K562 (cell line): ENCODE results near the gene RPF1.
"Not testable (repeated sequence)": the region's sequence is repeated elsewhere in the genome, so short reads cannot be mapped to it uniquely, and the experiment has no call there.

ENCODE experiments used
- CEBPB ChIP-seq: fragments of 450-650 bp; IDR thresholded peaks from 2 replicates; pipeline ENCODE4 v1.6.1; 2016; ENCODE audit warnings: missing genetic modification characterization, missing compliant biosample characterization
- CHD2 ChIP-seq: IDR thresholded peaks from 2 replicates; pipeline ENCODE4 v1.6.1; 2011; ENCODE audit warnings: low read depth, low read length
- GATA2 ChIP-seq: sonication (generic); formaldehyde crosslinking; IDR thresholded peaks from 2 replicates; pipeline ENCODE4 v1.4.0; 2020; ENCODE audit warnings: mild to moderate bottlenecking, missing genetic modification reagents
- GTF2F1 ChIP-seq: IDR thresholded peaks from 2 replicates; pipeline ENCODE4 v1.6.1; 2011; ENCODE audit warnings: low read depth, low read length, improper control_type of control experiment
- KLF10 ChIP-seq: fragments of 250-450 bp; sonication (Bioruptor Pico); IDR thresholded peaks from 2 replicates; pipeline ENCODE4 v1.6.1; 2021; ENCODE audit warnings: matching md5 sums
- POLR2A ChIP-seq: fragments of 450-650 bp; conservative IDR thresholded peaks from 2 replicates; pipeline ENCODE4 v1.6.1; 2016
- POLR2AphosphoS5 ChIP-seq: IDR thresholded peaks from 2 replicates; pipeline ENCODE4 v1.6.1; 2011; ENCODE audit warnings: mild to moderate bottlenecking, low read depth, low read length, moderate library complexity; ENCODE audit not compliant: control insufficient read depth, insufficient read depth
- ZNF184 ChIP-seq: sonication (generic); formaldehyde crosslinking; IDR thresholded peaks from 2 replicates; pipeline ENCODE4 v1.5.0; 2020; ENCODE audit warnings: missing genetic modification reagents
- TF ChIP-seq, protein P1 (sequence below), 3 experiments: IDR thresholded peaks in 2 of 3; conservative IDR thresholded peaks in 1 of 3; 2 replicates each; pipeline ENCODE4 v1.5.1; 2011 to 2012; ENCODE audit warnings: low read length in 3 of 3, mild to moderate bottlenecking in 3 of 3, control low read depth in 2 of 3, improper control_type of control experiment in 1 of 3, inconsistent platforms in 1 of 3, low read depth in 1 of 3, mixed read lengths in 1 of 3, moderate library complexity in 1 of 3; ENCODE audit not compliant: insufficient read depth in 2 of 3

DNA sequence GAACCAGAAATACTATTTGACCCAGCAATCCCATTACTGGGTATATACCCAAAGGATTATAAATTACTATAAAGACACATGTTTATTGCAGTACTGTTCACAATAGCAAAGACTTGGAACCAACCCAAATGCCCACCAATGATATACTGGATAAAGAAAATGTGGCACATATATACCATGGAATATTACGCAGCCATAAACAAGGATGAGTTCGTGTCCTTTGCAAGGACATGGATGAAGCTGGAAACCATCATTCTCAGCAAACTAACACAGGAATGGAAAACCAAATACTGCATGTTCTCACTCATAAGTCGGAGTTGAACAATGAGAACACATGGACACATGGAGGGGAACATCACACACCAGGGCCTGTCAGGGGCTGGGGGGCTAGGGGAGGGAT lies 30.4 kb upstream of the RPF1 start:
- not testable (repeated sequence) for TF ChIP-seq GATA2 (CRISPR knock-in tag); GTF2F1; CEBPB; KLF10 (CRISPR knock-in tag); CHD2; POLR2A; ZNF184 (CRISPR knock-in tag); POLR2AphosphoS5
- TF ChIP-seq, protein P1, sequence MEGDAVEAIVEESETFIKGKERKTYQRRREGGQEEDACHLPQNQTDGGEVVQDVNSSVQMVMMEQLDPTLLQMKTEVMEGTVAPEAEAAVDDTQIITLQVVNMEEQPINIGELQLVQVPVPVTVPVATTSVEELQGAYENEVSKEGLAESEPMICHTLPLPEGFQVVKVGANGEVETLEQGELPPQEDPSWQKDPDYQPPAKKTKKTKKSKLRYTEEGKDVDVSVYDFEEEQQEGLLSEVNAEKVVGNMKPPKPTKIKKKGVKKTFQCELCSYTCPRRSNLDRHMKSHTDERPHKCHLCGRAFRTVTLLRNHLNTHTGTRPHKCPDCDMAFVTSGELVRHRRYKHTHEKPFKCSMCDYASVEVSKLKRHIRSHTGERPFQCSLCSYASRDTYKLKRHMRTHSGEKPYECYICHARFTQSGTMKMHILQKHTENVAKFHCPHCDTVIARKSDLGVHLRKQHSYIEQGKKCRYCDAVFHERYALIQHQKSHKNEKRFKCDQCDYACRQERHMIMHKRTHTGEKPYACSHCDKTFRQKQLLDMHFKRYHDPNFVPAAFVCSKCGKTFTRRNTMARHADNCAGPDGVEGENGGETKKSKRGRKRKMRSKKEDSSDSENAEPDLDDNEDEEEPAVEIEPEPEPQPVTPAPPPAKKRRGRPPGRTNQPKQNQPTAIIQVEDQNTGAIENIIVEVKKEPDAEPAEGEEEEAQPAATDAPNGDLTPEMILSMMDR (IDR thresholded peaks at IDR 0.05 in 2 of 3, conservative IDR thresholded peaks at IDR 0.05 in 1 of 3; ENCODE audit: insufficient read depth in 2 of 3, low read depth in 1 of 3, low read length in 3 of 3) = not testable (repeated sequence)
